PFSK-1 (cell line): ENCODE results near the gene MINPP1.

ENCODE experiments used
- POLR2AphosphoS5 ChIP-seq: IDR thresholded peaks from 2 replicates; pipeline ENCODE4 v1.6.1; 2012; ENCODE audit warnings: low read depth, mild to moderate bottlenecking, control low read depth, low read length, moderate library complexity
- SIN3A ChIP-seq: IDR thresholded peaks from 2 replicates; pipeline ENCODE4 v1.6.1; 2012; ENCODE audit warnings: mild to moderate bottlenecking, low read length, moderate library complexity, borderline replicate concordance; ENCODE audit not compliant: insufficient read depth

DNA sequence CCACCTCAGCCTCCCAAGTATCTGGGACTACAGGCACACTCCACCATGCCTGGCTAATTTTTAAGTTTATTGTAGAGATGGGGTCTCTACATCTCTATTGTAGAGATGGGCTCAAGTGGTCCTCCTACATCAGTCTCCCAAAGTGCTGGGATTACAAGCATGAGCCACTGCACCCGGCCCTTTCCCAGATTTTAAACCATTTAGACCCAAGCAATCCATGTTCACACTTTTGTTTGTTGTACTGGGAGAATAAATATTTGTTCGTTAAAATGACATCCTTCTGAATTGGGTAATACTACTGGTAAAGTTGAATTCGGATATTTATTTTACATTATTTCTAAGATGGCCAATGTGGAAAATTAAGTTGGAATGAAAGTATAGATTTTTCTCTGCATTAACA lies 52.7 kb downstream of the MINPP1 start:
- no peak for TF ChIP-seq SIN3A
- no peak for TF ChIP-seq POLR2AphosphoS5
